SK-N-MC (cell line): ENCODE measurements around the gene ADPRH.
"Not testable (repeated sequence)": the region's sequence is repeated elsewhere in the genome, so short reads cannot be mapped to it uniquely, and the experiment has no call there.

Experiments
- DNase-seq: peaks from one replicate; pipeline ENCODE4 v3.0.0-alpha.2; 2011; ENCODE audit warnings: low read depth, low spot score
- H3K27ac ChIP-seq: fragments of 200-600 bp; sonication (generic); 2 replicates; pipeline ENCODE4 v1.5.1; 2016; ENCODE audit warnings: mixed run types
- H3K36me3 ChIP-seq: fragments of 200-600 bp; sonication (generic); 2 replicates; pipeline ENCODE4 v1.6.1; 2017; ENCODE audit warnings: antibody characterized with exemption, low read length, mixed read lengths; ENCODE audit not compliant: insufficient read depth
- H3K4me3 ChIP-seq: fragments of 200-600 bp; sonication (generic); 2 replicates; pipeline ENCODE4 v1.5.1; 2016
- H3K9ac ChIP-seq: fragments of 200-600 bp; sonication (generic); 2 replicates; pipeline ENCODE4 v1.8.0; 2017; ENCODE audit warnings: mixed run types, mixed read lengths; ENCODE audit not compliant: insufficient read length
- H3K9me3 ChIP-seq: fragments of 200-600 bp; sonication (generic); 2 replicates; pipeline ENCODE4 v1.6.1; 2017; ENCODE audit warnings: low read depth, mild to moderate bottlenecking, antibody characterized with exemption, low read length, moderate library complexity, mixed read lengths
- EZH2 ChIP-seq: fragments of 200-600 bp; sonication (generic); IDR thresholded peaks from one replicate; pipeline ENCODE4 v1.6.1; 2017; ENCODE audit warnings: antibody characterized with exemption
- FOXP2 ChIP-seq: optimal IDR thresholded peaks from 2 replicates; pipeline ENCODE3; 2011; ENCODE audit warnings: mild to moderate bottlenecking, moderate library complexity; ENCODE audit not compliant: insufficient read depth; ENCODE audit errors: extremely low read length, control extremely low read depth
- POLR2AphosphoS5 ChIP-seq: IDR thresholded peaks from 2 replicates; pipeline ENCODE4 v1.6.1; 2012; ENCODE audit warnings: mild to moderate bottlenecking, low read depth, low read length, borderline replicate concordance

ADPRH gene

DNA sequence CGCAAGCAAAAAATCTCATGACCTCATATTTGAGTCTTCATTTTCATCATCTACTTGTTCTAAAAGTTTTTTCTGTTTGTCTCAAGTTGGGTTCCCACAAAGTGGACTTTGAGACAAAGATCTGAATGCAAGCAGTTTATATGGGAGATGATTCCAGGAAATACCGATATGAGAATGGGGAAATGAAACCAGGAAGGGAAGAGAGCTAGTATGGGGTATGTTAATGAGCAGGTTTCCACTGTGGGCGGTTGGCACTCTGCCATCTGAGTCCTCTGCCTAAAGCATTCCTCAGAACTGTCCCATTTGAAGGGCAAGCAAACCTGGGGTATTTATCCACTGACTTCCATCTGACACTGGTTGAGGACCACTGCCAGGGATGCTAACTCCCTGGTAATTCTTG lies 8.8 kb downstream of the ADPRH start:
- Histone ChIP-seq H3K9me3 (no peaks in the 10 kb centered on the region), H3K9ac (no peak overlapping the region), H3K4me3 (peak overlapping the region; percentile 39; the same call in 1 of the 2 replicates), H3K36me3 (no peaks in the 10 kb centered on the region), H3K27ac (no peak overlapping the region)
- TF ChIP-seq FOXP2 (no peak), POLR2AphosphoS5 (no peak), EZH2 (no peak)
- DNase-seq = peak; percentile 35

DNA sequence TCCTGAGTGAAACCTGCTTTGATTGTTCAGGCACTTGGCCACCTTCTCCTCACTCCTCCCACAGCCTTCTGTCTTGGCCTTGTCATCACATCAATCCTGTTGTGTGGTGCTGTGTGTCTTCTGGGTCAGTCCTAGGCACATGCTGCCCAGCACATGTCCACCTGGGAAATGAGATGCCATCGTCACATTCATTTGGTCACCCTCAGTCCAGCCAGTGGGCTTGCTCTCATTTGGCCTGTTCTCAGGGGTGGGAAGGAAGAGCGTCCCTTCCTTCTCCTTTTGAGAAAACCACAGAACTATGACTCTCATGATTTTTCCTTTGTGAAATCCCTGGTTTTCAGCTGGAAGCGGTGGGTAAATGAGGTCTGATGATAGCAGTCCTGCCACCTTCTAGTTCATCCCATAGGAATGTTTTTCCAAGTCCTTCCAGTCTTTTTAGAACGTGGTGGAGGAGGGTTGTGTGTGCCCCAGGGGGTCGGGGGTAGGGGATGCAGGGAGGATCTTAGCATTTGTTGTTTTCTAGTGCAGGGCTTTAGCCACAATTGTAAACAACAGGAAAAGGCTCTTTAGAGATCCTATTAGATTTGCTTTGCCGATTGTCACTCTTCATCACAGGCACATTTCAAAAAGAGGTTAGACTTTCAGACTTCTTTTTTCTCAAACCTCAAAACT lies 9.9 kb downstream of the ADPRH start:
- H3K27ac ChIP-seq = no peak overlapping the region
- no peak for TF ChIP-seq POLR2AphosphoS5
- no peak for TF ChIP-seq EZH2
- TF ChIP-seq FOXP2 = no peak
- H3K36me3 ChIP-seq = no peaks in the 10 kb centered on the region
- no peaks in the 10 kb centered on the region for H3K9me3 ChIP-seq
- no peak overlapping the region for H3K9ac ChIP-seq
- no peak overlapping the region for H3K4me3 ChIP-seq
- DNase-seq = no peak

DNA sequence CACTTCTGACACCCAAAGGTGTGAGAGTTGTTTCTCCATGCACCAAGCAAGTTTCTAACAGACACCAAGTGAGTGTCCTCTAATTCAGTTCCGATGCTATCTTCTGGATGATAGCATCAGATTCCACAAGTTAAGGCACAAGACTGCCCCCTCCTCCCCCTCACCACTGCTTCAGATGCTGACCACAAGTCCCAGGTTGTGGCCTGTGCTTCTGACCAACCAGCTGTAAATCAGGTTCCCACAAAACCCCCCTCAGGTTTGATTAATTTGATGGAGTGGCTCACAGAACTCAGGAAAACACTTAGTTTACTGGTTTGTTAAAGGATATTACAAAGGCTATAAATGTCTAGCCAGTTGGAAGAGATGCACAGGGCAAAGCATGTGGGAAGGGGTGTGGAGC lies 11.4 kb downstream of the ADPRH start:
- DNase-seq = no peak
- H3K9ac ChIP-seq = no peak overlapping the region
- TF ChIP-seq EZH2 = no peak
- TF ChIP-seq POLR2AphosphoS5 = no peak
- no peak overlapping the region for H3K27ac ChIP-seq
- H3K4me3 ChIP-seq = no peak overlapping the region
- H3K36me3 ChIP-seq = no peaks in the 10 kb centered on the region
- no peaks in the 10 kb centered on the region for H3K9me3 ChIP-seq

DNA sequence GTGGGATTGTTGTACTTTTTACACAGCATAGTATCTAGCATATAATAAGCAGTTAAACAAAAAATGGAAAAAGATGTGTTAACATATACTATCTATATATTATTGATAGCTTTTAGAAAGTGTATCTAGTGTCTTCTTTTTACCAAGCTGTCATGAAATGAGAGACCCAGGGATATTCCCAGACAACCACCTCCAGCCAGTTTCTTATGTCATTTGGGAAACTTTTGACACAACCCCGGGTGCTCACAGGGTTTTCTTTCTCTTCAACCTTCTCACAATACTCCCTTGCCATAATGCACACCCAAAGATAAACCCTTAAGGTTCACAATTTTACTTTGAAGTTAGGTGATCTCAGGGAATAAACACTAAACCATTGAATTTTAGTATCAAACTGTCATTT lies 13.6 kb downstream of the ADPRH start:
- no peak overlapping the region for H3K9ac ChIP-seq
- H3K9me3 ChIP-seq = no peaks in the 10 kb centered on the region
- TF ChIP-seq EZH2 (no peak), POLR2AphosphoS5 (no peak), FOXP2 (no peak)
- H3K36me3 ChIP-seq = no peaks in the 10 kb centered on the region
- no peak for DNase-seq
- H3K27ac ChIP-seq = no peak overlapping the region
- H3K4me3 ChIP-seq = no peak overlapping the region

DNA sequence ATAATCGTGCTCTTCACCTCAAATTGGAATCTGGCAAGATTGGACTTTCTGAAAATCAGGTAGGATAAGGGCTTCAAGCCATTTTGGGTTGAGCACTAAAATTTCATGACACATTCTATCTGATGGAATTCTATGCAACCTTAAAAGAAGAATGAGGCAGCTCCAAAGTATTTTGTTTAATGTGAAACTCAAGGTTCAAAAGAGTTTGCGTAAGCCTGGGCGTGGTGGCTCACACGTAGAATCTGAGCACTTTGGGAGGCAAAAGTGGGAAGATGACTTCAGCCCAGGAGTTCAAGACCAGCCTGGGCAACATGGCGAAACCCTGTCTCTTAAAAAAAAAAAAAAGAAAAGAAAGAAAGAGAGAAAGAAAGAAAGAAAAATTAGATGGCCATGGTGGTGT lies 14.8 kb downstream of the ADPRH start:
- H3K36me3 ChIP-seq = no peaks in the 10 kb centered on the region
- H3K9me3 ChIP-seq = no peaks in the 10 kb centered on the region
- no peak for TF ChIP-seq EZH2
- H3K9ac ChIP-seq = no peak overlapping the region
- no peak for DNase-seq
- H3K27ac ChIP-seq = no peak overlapping the region
- H3K4me3 ChIP-seq = no peak overlapping the region

DNA sequence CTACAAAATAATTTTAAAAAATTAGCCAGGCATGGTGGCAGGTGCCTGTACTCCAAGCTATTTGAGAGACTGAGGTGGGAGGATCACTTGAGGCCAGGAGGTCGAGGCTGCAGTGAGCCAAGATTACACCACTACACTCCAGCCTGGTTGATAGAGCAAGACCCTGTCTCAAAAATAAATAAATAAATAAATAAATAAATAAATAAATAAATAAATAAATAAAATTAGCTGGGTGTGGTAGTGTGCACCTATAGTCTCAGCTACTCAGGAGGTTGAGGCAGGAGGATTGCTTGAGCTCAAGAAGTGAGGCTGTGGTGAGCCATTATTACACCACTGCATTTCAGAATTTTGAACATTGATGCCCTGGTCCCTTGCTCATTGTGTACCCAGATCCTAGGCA lies 15.6 kb downstream of the ADPRH start:
- H3K9me3 ChIP-seq, H3K9ac ChIP-seq, DNase-seq, H3K4me3 ChIP-seq, H3K27ac ChIP-seq, H3K36me3 ChIP-seq: not testable (repeated sequence)

DNA sequence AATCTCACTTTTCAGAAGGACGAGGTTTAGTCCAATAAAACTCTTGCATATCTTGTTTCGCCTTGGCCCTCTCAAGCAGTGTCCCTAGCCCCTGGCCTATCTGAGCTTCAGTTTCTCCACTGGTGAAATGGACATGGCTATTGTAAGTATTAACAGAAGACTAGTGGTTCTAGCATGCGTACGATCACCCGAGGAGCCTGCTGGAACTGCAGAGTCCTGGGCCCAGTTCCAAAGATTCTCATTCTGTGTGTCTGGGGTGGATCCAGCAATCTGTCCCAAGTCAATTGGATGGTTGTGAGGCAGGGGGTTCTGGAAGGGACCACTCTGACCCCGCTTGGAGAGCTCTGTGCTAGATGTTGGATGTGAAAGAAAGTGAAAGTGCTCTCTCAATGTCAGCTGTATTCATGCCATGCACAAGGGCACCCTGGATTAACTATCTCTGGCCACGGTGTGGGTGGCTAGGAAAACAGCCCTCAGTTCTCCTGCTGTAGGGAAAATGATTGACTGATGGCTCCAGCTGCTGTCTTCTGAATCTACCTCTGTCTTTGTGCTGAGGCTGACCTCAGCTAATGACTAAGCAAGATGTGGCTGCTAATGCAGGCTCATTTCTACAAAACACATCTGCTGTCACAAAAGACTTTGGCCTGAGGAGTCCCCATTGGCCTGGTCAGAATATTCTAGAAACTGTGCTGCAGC lies 16.5 kb downstream of the ADPRH start:
- no peak overlapping the region for H3K27ac ChIP-seq
- DNase-seq = no peak
- H3K4me3 ChIP-seq = no peak overlapping the region
- H3K36me3 ChIP-seq = no peaks in the 10 kb centered on the region
- H3K9me3 ChIP-seq = no peaks in the 10 kb centered on the region
- TF ChIP-seq POLR2AphosphoS5 (no peak), FOXP2 (no peak)
- H3K9ac ChIP-seq = no peak overlapping the region

DNA sequence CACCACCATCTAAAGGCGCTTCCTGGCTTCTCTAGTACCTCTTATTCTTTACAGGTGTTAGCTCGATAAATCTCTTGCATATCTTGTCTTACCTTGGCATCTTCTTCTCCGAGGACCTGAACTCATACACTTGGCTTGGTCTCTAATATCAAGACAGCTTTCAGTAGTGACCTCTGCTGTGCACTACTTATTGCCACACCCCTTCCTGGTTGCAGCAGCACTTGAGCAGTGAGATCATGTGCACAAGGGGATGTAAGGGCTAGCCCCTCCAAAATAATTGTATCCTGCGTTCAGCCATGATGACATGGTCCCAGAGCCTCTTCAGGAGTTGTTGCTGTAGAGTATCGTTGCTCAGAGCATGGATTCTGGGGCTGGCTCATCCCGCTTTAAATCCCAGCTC lies 17.1 kb downstream of the ADPRH start:
- no peak overlapping the region for H3K27ac ChIP-seq
- TF ChIP-seq FOXP2 (no peak), POLR2AphosphoS5 (no peak), EZH2 (no peak)
- DNase-seq = no peak

More for the DNA sequence above, 17.1 kb downstream of the ADPRH start:
- Histone ChIP-seq H3K9ac (no peak overlapping the region), H3K9me3 (no peaks in the 10 kb centered on the region), H3K36me3 (no peaks in the 10 kb centered on the region), H3K4me3 (no peak overlapping the region)
